Activated T-helper 1 cell treated with anti-CD3 and anti-CD28 coated beads, Interleukin-12 subunit alpha, Interleukin-12 subunit beta, Interleukin-2, Interleukin-4 antibody, amounts not matched to agents 30 ng/mL and 10 ng/mL and 1 ng/mL, durations not matched to agents 14 hours and 24 hours and 36 hours (primary cell): ENCODE measurements around the gene JAZF1. TPM values are rescaled to one million over a fixed set of nuclear protein-coding genes. Genes with fewer than 3 reads are reported as not detected.

Source experiments
- DNase-seq: peaks from one replicate; pipeline ENCODE4 v3.0.0; 2021; ENCODE audit warnings: low spot score
- H3K27ac Mint-ChIP-seq: one replicate; pipeline ENCODE4 v1.8.0; 2021; ENCODE audit warnings: mild to moderate bottlenecking, mixed read lengths
- H3K27me3 Mint-ChIP-seq: one replicate; pipeline ENCODE4 v1.8.0; 2022; ENCODE audit warnings: mild to moderate bottlenecking, moderate library complexity, mixed read lengths; ENCODE audit not compliant: insufficient read depth
- H3K36me3 Mint-ChIP-seq: one replicate; pipeline ENCODE4 v1.8.0; 2021; ENCODE audit warnings: low read depth, mixed read lengths
- H3K4me1 Mint-ChIP-seq: one replicate; pipeline ENCODE4 v1.8.0; 2021; ENCODE audit warnings: low read depth, mixed read lengths
- H3K4me3 Mint-ChIP-seq: one replicate; pipeline ENCODE4 v1.8.0; 2021; ENCODE audit warnings: mild to moderate bottlenecking, moderate library complexity, mixed read lengths
- H3K9me3 Mint-ChIP-seq: one replicate; pipeline ENCODE4 v1.8.0; 2021; ENCODE audit warnings: mixed read lengths
- intact Hi-C: fragments of 100-400 bp; cut with micrococcal nuclease; formaldehyde crosslinking; loops from one replicate; pipeline ENCODE4 v1.15.1; 2024
- total RNA-seq: library from RNA; stranded (reverse); gene quantifications from 2 replicates; pipeline ENCODE4 v1.2.3, GENCODE V29; 2022

The JAZF1 gene
- total RNA-seq, 1 donor from 2014 or later, result 9.8 TPM

DNA sequence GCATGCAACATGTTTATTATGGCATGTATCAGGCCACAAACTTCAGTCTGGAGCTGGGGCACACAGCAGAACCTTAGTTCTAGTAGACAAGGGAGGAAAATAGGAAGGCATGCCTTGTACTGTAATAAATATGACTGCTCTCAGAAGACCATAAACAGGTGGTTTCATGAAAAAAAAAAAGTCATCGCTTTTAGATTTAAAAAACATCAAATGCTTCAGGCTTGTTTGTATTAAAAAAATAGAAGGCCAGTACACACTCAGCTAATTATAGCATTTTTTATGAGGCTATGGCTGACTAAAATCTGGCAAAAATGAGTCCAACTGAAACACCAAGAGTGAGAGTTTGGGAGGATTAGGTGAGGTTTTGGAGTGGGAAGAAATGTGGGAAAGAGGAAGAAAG, 204.1 kb downstream of the JAZF1 start:
- DNase-seq, result no peak
- Mint-ChIP-seq H3K4me3 (no peak overlapping the region), H3K4me1 (peaks cover 13% of the 10 kb centered on the region), H3K36me3 (peaks cover 2% of the 10 kb centered on the region), H3K27ac (no peak overlapping the region), H3K9me3 (no peaks in the 10 kb centered on the region), H3K27me3 (peaks cover 5% of the 10 kb centered on the region)
- intact Hi-C loops, result no loop called here

DNA sequence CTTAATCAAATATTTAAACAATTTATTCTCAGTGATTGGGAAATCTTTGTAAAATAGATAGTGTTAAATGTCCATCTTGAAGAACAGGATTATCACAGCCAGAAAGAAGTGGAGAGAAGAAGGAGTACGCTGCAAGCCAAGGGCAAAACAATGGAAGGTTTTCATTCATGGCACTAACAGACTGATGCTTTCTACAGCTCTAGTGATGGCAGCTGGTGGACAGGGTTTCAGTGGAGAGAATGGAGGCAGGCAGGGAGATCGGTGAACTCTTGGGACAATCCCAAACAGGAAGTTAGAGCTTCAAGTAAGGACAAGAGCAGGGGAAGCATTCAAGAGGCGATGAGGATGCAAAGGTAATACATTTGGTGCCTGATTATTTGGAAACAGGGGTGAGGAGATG, 207.0 kb downstream of the JAZF1 start:
- Mint-ChIP-seq H3K27me3 (no peaks in the 10 kb centered on the region), H3K4me1 (peaks cover 21% of the 10 kb centered on the region), H3K27ac (no peak overlapping the region), H3K36me3 (peaks cover 2% of the 10 kb centered on the region), H3K9me3 (no peaks in the 10 kb centered on the region), H3K4me3 (no peak overlapping the region)
- no peak for DNase-seq
- intact Hi-C loops, result loop anchor here (2.0 kb wide), 1 partner anchor 63 kb away; no protein-coding TSS in a partner anchor

DNA sequence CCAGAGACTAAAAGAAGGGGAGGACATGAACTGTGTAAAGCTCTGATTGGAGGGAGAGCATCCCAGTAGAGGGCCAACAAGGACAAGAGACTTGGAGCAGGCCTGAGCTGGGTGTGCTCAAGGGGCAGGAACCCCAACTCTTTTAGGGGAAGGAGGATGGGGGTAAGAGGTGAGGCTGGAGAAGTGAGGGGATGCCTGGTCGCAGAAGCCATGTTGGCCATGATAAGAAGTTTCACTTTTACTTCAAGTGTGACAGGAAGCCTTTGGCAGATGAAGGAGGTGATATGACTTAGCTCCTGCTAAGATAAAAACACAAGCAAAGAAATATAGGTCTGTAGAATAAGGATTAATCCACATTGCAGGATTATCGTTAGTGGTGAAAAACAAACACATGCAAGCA, 208.3 kb downstream of the JAZF1 start:
- H3K36me3 Mint-ChIP-seq, result peaks cover 2% of the 10 kb centered on the region
- H3K27ac Mint-ChIP-seq, result peak overlapping the region; percentile 12
- H3K27me3 Mint-ChIP-seq, result no peaks in the 10 kb centered on the region
- peak; percentile 11 for DNase-seq
- H3K9me3 Mint-ChIP-seq, result no peaks in the 10 kb centered on the region
- peaks cover 21% of the 10 kb centered on the region for H3K4me1 Mint-ChIP-seq
- H3K4me3 Mint-ChIP-seq, result peak overlapping the region; percentile 41
- intact Hi-C loops, result loop anchor here (2.0 kb wide), 1 partner anchor 65 kb away; no protein-coding TSS in a partner anchor

DNA sequence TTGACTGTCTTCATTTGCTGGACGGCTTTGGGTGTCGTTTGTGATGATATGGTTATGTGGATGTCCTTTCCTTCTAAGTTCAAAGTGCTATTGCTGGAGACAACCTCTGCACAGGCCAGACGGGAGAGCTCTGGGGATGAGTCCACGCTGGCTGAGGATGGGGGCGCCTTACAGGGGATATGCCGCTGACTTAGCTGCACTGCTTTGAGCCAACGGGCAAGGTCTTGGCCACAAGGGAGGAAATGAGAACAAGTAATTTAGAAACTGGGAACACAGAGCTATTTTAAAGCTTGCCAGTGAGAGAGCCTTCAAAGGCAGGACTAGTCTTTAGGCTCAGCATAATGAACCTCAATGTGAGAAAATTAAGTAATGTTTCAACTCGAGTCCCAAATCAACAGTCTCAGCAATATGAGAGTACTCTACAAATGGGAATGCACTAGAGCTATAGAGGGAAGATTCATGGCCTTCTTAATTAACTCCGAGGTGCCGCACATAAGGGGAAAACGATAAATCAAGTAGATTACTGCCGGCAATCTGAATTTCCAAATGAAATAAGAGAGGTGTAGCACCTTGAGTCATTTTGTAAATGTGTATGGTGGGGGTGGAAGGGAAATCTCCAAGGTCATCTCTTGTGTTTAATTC, 209.3 kb downstream of the JAZF1 start:
- Mint-ChIP-seq H3K27me3 (no peaks in the 10 kb centered on the region), H3K27ac (no peak overlapping the region), H3K4me1 (peaks cover 21% of the 10 kb centered on the region), H3K9me3 (no peaks in the 10 kb centered on the region), H3K36me3 (peaks cover 2% of the 10 kb centered on the region), H3K4me3 (no peak overlapping the region)
- intact Hi-C loops, result loop anchor here (2.0 kb wide), 1 partner anchor 74 kb away; no protein-coding TSS in a partner anchor
- no peak for DNase-seq

DNA sequence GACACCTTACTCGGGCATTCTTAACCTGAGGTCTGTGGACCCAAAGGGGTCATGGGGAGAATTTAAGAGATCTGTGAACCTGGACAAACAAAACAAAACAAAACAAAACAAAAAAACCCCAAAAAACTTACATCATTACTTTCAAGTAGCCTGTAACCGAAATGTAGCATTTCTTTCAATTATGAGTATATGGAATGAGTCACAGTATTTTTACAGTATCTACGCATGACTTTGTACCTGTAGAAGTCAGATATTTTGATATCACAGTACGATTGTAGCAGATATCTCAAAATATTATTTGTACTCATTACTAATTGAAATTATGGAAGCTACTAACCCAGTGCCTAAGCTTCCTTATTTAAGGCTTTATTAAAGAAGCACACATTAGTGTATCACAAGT, 210.2 kb downstream of the JAZF1 start:
- H3K27me3 Mint-ChIP-seq, result no peaks in the 10 kb centered on the region
- intact Hi-C loops, result loop anchor here (2.0 kb wide), 1 partner anchor 74 kb away; no protein-coding TSS in a partner anchor
- H3K36me3 Mint-ChIP-seq, result peaks cover 2% of the 10 kb centered on the region
- no peak overlapping the region for H3K4me3 Mint-ChIP-seq
- no peak for DNase-seq
- no peak overlapping the region for H3K27ac Mint-ChIP-seq
- H3K4me1 Mint-ChIP-seq, result peaks cover 21% of the 10 kb centered on the region
- H3K9me3 Mint-ChIP-seq, result no peaks in the 10 kb centered on the region

DNA sequence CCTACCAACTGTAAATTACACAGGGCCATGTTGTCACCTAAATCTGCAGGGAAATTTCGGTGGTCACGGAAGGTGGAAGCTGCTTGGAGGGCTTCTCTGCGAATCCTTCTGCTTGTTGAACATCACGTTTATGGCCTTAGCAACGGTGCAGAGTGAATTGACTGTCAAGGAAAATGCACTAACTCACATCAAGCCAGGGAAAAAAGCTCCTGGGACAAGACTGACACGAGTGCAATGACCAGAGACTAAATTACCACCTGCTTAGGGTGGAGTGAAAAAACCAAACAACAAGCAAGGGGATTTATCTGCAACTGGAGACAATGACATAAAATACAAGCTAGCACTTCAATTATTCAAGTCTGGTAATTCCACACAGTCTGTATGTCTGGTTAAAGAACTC, 211.2 kb downstream of the JAZF1 start:
- H3K9me3 Mint-ChIP-seq, result no peaks in the 10 kb centered on the region
- peaks cover 2% of the 10 kb centered on the region for H3K36me3 Mint-ChIP-seq
- H3K4me1 Mint-ChIP-seq, result peaks cover 21% of the 10 kb centered on the region
- no peak for DNase-seq
- intact Hi-C loops, result no loop called here
- no peak overlapping the region for H3K4me3 Mint-ChIP-seq
- H3K27me3 Mint-ChIP-seq, result peaks cover 7% of the 10 kb centered on the region
- H3K27ac Mint-ChIP-seq, result no peak overlapping the region

DNA sequence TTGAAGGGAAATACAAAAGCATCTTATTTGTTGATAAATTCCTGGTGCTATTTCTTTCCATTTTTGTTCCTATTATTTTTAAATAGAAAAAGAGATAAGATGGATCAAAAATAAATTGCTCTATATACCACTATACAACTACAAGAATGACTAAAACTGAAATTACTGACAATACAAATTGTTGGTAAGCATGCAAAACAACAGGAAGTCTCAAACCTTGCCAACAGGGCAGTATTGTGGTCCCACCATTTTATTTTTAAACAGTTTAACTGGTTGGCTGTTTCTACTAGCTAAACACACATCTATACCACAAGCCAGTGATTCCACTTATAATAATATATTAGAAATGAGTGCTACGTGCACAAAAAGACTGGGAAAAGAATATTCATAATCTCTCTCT, 213.0 kb downstream of the JAZF1 start:
- Mint-ChIP-seq H3K27ac (no peak overlapping the region), H3K4me1 (peaks cover 19% of the 10 kb centered on the region), H3K4me3 (no peak overlapping the region)

DNA sequence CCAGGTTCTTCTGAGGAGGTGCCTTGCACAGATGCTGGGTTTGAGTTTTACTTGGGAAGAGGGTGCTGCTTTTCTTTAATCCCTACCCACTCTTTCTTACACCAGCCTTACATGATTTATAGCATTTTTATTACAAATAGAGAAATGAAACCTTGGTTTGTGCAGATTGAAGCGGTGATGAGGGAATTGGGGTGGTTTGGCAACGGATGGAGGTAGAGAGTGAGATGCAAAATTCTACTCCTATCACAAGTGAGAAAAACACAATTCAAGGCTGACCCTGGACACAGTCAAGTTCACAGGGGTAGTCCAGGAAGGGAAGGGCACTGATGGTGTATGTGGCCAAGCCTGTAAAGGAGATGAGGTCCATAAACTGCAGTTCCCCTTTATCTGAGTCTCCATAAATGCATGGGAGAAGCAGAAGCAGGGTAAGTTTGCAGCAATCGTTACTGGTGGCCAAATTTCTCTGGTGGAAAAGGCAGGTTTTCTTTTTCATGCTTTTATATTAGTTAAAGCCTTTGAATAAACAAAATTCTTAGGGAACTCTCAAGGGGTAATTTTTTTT, 214.3 kb downstream of the JAZF1 start:
- DNase-seq, result no peak
- no peaks in the 10 kb centered on the region for H3K36me3 Mint-ChIP-seq
- H3K4me3 Mint-ChIP-seq, result no peak overlapping the region
- no peak overlapping the region for H3K27ac Mint-ChIP-seq
- peaks cover 6% of the 10 kb centered on the region for H3K4me1 Mint-ChIP-seq
- H3K27me3 Mint-ChIP-seq, result peaks cover 9% of the 10 kb centered on the region
- intact Hi-C loops, result no loop called here
- no peaks in the 10 kb centered on the region for H3K9me3 Mint-ChIP-seq

More for the DNA sequence above, 213.0 kb downstream of the JAZF1 start:
- H3K27me3 Mint-ChIP-seq, result peaks cover 9% of the 10 kb centered on the region
- H3K9me3 Mint-ChIP-seq, result no peaks in the 10 kb centered on the region
- intact Hi-C loops, result no loop called here
- no peaks in the 10 kb centered on the region for H3K36me3 Mint-ChIP-seq
- no peak for DNase-seq

DNA sequence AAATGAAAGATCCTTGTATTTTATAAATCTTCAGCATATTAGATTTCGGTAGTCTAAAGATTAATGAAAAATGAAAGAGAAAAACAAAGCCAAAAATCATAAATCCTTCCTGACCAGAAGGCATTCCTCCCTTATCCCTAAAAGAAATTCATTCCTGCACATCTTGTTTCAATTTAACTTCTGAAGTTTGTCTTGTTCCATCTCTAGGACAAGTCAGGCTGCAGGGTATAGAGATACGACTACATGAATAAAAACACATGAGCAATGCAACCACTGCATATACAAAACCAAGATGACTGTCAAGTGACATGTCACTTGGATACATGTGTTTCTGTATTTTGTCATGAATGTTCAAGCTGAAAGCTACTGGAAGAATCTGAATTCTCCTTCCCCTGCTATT, 214.9 kb downstream of the JAZF1 start:
- Mint-ChIP-seq H3K27ac (no peak overlapping the region), H3K36me3 (no peaks in the 10 kb centered on the region), H3K9me3 (no peaks in the 10 kb centered on the region), H3K4me1 (no peaks in the 10 kb centered on the region), H3K27me3 (peaks cover 9% of the 10 kb centered on the region), H3K4me3 (no peak overlapping the region)
- DNase-seq, result no peak
- intact Hi-C loops, result no loop called here

DNA sequence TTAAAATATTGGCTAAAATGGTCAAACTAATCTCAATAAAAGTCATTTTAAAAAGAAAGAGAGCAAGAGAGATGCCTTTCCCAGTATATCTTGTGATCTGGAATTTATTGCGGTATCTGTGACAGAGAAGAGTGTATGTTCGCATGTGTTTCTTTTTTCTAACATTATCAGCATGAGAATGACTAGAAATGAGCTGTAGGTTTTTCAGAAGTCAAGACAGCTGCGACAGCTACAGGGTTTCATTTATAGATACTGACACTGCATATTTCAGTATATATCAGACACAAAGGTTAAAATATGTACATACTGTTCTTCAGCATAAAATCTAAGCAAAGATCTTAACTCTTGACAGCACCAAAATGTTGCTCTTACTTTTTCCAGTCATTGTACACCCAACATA, 215.8 kb downstream of the JAZF1 start:
- Mint-ChIP-seq H3K9me3 (no peaks in the 10 kb centered on the region), H3K4me1 (no peaks in the 10 kb centered on the region), H3K27ac (no peak overlapping the region), H3K4me3 (no peak overlapping the region), H3K36me3 (no peaks in the 10 kb centered on the region), H3K27me3 (peaks cover 9% of the 10 kb centered on the region)
- no peak for DNase-seq
- intact Hi-C loops, result no loop called here

DNA sequence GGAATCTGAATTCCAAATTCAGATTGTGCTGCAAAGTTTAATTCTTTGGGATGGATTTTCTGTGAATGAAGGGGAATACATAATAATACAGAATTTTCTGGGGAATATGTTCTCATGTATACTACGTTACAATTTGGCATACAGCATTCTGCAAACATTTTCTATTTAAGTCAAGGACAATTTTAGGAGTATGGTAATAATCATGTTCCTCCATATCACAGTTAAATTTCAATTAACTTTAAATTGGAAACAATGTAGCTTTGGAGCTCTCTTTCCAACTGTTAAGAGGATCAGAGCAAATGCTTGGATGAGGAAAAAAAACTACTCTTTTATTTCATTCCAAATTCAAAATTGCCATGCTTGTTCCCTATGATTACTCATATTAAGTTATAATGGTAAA, 217.5 kb downstream of the JAZF1 start:
- H3K9me3 Mint-ChIP-seq, result no peaks in the 10 kb centered on the region
- intact Hi-C loops, result no loop called here
- no peak overlapping the region for H3K4me3 Mint-ChIP-seq

DNA sequence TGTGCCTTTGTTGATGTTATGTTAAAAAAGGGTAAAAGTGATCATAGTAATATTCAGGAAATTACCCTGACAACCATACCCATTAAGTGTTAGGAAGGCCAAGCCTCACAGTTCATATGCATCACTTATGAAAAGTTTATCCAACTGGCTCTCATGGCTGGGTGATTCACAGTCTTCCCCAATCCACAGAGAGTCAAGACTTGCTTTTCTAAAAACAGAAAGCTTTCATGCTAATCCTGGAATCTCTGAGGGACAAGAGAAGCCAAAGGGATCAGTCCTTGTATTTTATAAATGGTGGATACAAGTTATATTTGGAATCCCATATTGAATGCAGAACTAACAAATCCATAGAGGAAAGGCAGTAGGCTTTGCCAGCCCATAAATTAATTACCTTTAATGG, 218.3 kb downstream of the JAZF1 start:
- Mint-ChIP-seq H3K4me1 (no peaks in the 10 kb centered on the region), H3K9me3 (no peaks in the 10 kb centered on the region)
- intact Hi-C loops, result no loop called here

More for the DNA sequence above, 217.5 kb downstream of the JAZF1 start:
- peaks cover 10% of the 10 kb centered on the region for H3K27me3 Mint-ChIP-seq
- no peak overlapping the region for H3K27ac Mint-ChIP-seq
- H3K4me1 Mint-ChIP-seq, result no peaks in the 10 kb centered on the region
- H3K36me3 Mint-ChIP-seq, result no peaks in the 10 kb centered on the region
- no peak for DNase-seq

DNA sequence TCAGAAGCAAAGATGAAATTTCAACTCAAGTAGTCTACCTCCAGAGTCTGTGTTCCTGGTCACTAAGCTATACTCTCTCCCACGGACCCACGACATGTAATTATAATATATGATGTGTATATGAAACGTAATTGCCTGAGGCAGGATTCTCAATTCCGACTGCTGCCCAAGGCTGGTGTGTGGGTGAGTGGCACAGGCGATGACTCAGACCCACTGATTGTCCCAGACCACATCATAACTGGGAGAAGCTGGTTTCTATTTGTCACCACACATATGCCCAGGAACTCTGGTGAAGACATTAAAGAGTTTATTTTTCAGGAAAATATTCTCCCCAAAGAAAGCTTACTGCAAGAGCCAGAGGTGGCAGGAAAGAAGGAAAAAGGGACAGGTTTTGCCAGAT, 219.3 kb downstream of the JAZF1 start:
- H3K4me3 Mint-ChIP-seq, result no peak overlapping the region
- H3K4me1 Mint-ChIP-seq, result no peaks in the 10 kb centered on the region
- peaks cover 15% of the 10 kb centered on the region for H3K27me3 Mint-ChIP-seq
- H3K27ac Mint-ChIP-seq, result no peak overlapping the region
- H3K36me3 Mint-ChIP-seq, result no peaks in the 10 kb centered on the region
- intact Hi-C loops, result no loop called here
- no peaks in the 10 kb centered on the region for H3K9me3 Mint-ChIP-seq
- DNase-seq, result no peak

More for the DNA sequence above, 218.3 kb downstream of the JAZF1 start:
- Mint-ChIP-seq H3K27ac (no peak overlapping the region), H3K4me3 (no peak overlapping the region), H3K36me3 (no peaks in the 10 kb centered on the region), H3K27me3 (peaks cover 15% of the 10 kb centered on the region)
- DNase-seq, result no peak
